GM12878 (cell line): ENCODE measurements around the gene ABHD8. TPM values are rescaled to one million over a fixed set of nuclear protein-coding genes. Genes with fewer than 3 reads are reported as not detected.

Source experiments
- BCL3 ChIP-seq: IDR thresholded peaks from 2 replicates; pipeline ENCODE4 v1.6.1; 2011; ENCODE audit warnings: borderline replicate concordance, low read depth, mild to moderate bottlenecking, moderate library complexity, low read length; ENCODE audit not compliant: insufficient read depth, poor library complexity, severe bottlenecking
- CHD2 ChIP-seq: IDR thresholded peaks from 2 replicates; pipeline ENCODE4 v1.6.1; 2011; ENCODE audit warnings: low read depth, low read length, improper control_type of control experiment, borderline replicate concordance
- CHD4 ChIP-seq: fragments of 200-600 bp; sonication (generic); IDR thresholded peaks from 2 replicates; pipeline ENCODE4 v1.6.1; 2016; ENCODE audit warnings: mild to moderate bottlenecking
- EZH2 ChIP-seq: IDR thresholded peaks from 2 replicates; pipeline ENCODE4 v1.6.1; 2012; ENCODE audit warnings: low read depth, mild to moderate bottlenecking, control low read depth, inconsistent platforms, low read length, borderline replicate concordance; ENCODE audit not compliant: control insufficient read depth
- FOXK2 ChIP-seq: fragments of 450-650 bp; IDR thresholded peaks from 2 replicates; pipeline ENCODE4 v1.6.1; 2017; ENCODE audit warnings: mild to moderate bottlenecking, moderate library complexity
- HCFC1 ChIP-seq: fragments of 150-350 bp; IDR thresholded peaks from 2 replicates; pipeline ENCODE4 v1.6.1; 2014; ENCODE audit warnings: low read length
- HDGF ChIP-seq: fragments of 450-650 bp; IDR thresholded peaks from 2 replicates; pipeline ENCODE4 v1.6.1; 2016; ENCODE audit warnings: antibody characterized with exemption
- HSF1 ChIP-seq: fragments of 150-350 bp; IDR thresholded peaks from 2 replicates; pipeline ENCODE4 v1.6.1; 2014; ENCODE audit warnings: mild to moderate bottlenecking, low read depth, low read length
- IKZF2 ChIP-seq, 2 experiments: fragments of 450-650 bp; IDR thresholded peaks; 2 replicates each; pipeline ENCODE4 v1.6.1; 2017; ENCODE audit warnings: mild to moderate bottlenecking in 2 of 2, moderate library complexity in 2 of 2
- MAX ChIP-seq: IDR thresholded peaks from 2 replicates; pipeline ENCODE4 v1.6.1; 2012; ENCODE audit warnings: low read depth, low read length, improper control_type of control experiment
- MYC ChIP-seq: IDR thresholded peaks from 2 replicates; pipeline ENCODE4 v1.6.1; 2011; ENCODE audit warnings: mild to moderate bottlenecking, low read length, moderate library complexity, inconsistent platforms; ENCODE audit not compliant: insufficient read depth, insufficient replicate concordance, insufficient read length, severe bottlenecking
- NFYA ChIP-seq: IDR thresholded peaks from 2 replicates; pipeline ENCODE4 v1.6.1; 2011; ENCODE audit warnings: low read depth, mild to moderate bottlenecking, low read length, improper control_type of control experiment, borderline replicate concordance
- NR2C2 ChIP-seq: IDR thresholded peaks from 2 replicates; pipeline ENCODE4 v1.6.1; 2011; ENCODE audit warnings: borderline replicate concordance, low read depth; ENCODE audit not compliant: control insufficient read depth, insufficient read length
- PRDM15 ChIP-seq: fragments of 450-650 bp; formaldehyde crosslinking; IDR thresholded peaks from 2 replicates; pipeline ENCODE4 v1.4.0; 2020; ENCODE audit warnings: mild to moderate bottlenecking, moderate library complexity
- RELA ChIP-seq: fragments of 450-650 bp; IDR thresholded peaks from 2 replicates; pipeline ENCODE4 v1.8.0; 2014; ENCODE audit warnings: borderline replicate concordance; ENCODE audit not compliant: partially characterized antibody
- SIN3A ChIP-seq: IDR thresholded peaks from 2 replicates; pipeline ENCODE4 v1.6.1; 2012; ENCODE audit warnings: low read depth, low read length, improper control_type of control experiment
- SMAD1 ChIP-seq: fragments of 450-650 bp; IDR thresholded peaks from 2 replicates; pipeline ENCODE4 v1.6.1; 2018; ENCODE audit warnings: mild to moderate bottlenecking, low read depth; ENCODE audit not compliant: partially characterized antibody
- STAT1 ChIP-seq: fragments of 450-650 bp; conservative IDR thresholded peaks from 2 replicates; pipeline ENCODE4 v1.6.1; 2014; ENCODE audit warnings: antibody characterized with exemption, mild to moderate bottlenecking
- SUPT20H ChIP-seq: IDR thresholded peaks from 2 replicates; pipeline ENCODE4 v1.6.1; 2011; ENCODE audit warnings: low read depth, mild to moderate bottlenecking, low read length, moderate library complexity, borderline replicate concordance; ENCODE audit not compliant: control insufficient read depth
- USF1 ChIP-seq: IDR thresholded peaks from 2 replicates; pipeline ENCODE4 v1.6.1; 2011; ENCODE audit warnings: borderline replicate concordance, low read depth, mild to moderate bottlenecking, moderate library complexity, mixed read lengths, low read length; ENCODE audit not compliant: insufficient read depth; ENCODE audit errors: extremely low read length
- ZNF24 ChIP-seq: fragments of 450-650 bp; IDR thresholded peaks from 2 replicates; pipeline ENCODE4 v1.6.1; 2017; ENCODE audit warnings: antibody characterized with exemption, mild to moderate bottlenecking
- ZSCAN29 ChIP-seq: fragments of 450-650 bp; IDR thresholded peaks from 2 replicates; pipeline ENCODE4 v1.6.1; 2017; ENCODE audit warnings: mild to moderate bottlenecking, moderate library complexity
- polyA plus RNA-seq, 11 experiments: library from polyadenylated mRNA; depleted of rRNA in 4 of 11; unstranded in 6 of 11; stranded (reverse) in 5 of 11; fragments of >200 nt; fragmentation: Nextera tagmentation in 4 of 11; fragmentation: Illumina TruSeq in 1 of 11; extraction: Ambion mirVana in 4 of 11; extraction: Trizol in 1 of 11; gene quantifications; 1 replicate in 1 of 11; 2 replicates in 10 of 11; pipeline versions ENCODE4 v1.2.1 to v1.2.3, GENCODE V29; 2011 to 2016; ENCODE audit warnings: inconsistent platforms in 2 of 11, missing spikeins in 2 of 11, low read depth in 1 of 11
- total RNA-seq, 4 experiments: library from RNA; depleted of rRNA in 3 of 4; stranded (reverse); fragments of >200 nt in 3 of 4; fragmentation: Illumina TruSeq in 1 of 4; extraction: Trizol in 1 of 4; gene quantifications; 2 replicates each; pipeline versions ENCODE4 v1.2.1 to v1.2.3, GENCODE V29; 2013 to 2021

Gene ABHD8
- total and polyA plus RNA-seq, 10 of the 15 experiments (the other 5 are each of a cell fraction or from before 2014, with no cell fraction given) = 0.03 to 12.5 (median 6.0) TPM

GRCh38 chr19:17333611-17334413 lies 30.6 kb upstream of the ABHD8 start (continued):
- TF ChIP-seq ZNF24 (no peak), NR2C2 (no peak), NFYA (no peak), USF1 (no peak), MAX (no peak), MYC (no peak), SMAD1 (no peak), HDGF (no peak), HCFC1 (no peak), PRDM15 (CRISPR knock-in tag) (no peak), IKZF2 (IDR thresholded peaks at IDR 0.05) (no peak), EZH2 (no peak), RELA (no peak), CHD4 (no peak), ZSCAN29 (no peak), CHD2 (no peak), BCL3 (no peak), FOXK2 (no peak), SIN3A (no peak), HSF1 (no peak), SUPT20H (no peak), STAT1 (no peak)
